ENCODE data around the gene ZNF556. TPM values are rescaled to one million over a fixed set of nuclear protein-coding genes. Genes with fewer than 3 reads are reported as not detected.

ZNF556 gene
- total RNA-seq, 1 experiment from 2014 or later, result not detected

GRCh38 chr19:2926341-2927031 is 59.4 kb downstream of the ZNF556 start:
- no peaks in the 10 kb centered on the region for H3K36me3 ChIP-seq (ENCODE audit: control insufficient read depth, insufficient read depth, low read length)
- ChIA-PET POLR2A (no interaction called here), CTCF (no interaction called here)
- no peaks in the 10 kb centered on the region for H3K27me3 ChIP-seq (ENCODE audit: control insufficient read depth, insufficient read depth, low read length)
- no peak overlapping the region for H3K27ac ChIP-seq (ENCODE audit: low read length)
- DNase-seq (ENCODE audit: low read depth, low spot score) (no peak), ATAC-seq (no peak)
- H3K4me3 ChIP-seq (ENCODE audit: low read depth in 2 of 2, low read length in 2 of 2), result no peak overlapping the region
- intact Hi-C loops (cut with micrococcal nuclease; ENCODE audit: unreplicated experiment) (no loop called here), in situ Hi-C loops (cut with HindIII; ENCODE audit: low pct_unique_long_range_greater_than_20kb, low sequenced_read_pairs) (no loop called here)
- H3K9me3 ChIP-seq (ENCODE audit: control insufficient read depth, insufficient read depth, low read depth, low read length), result peaks cover 3% of the 10 kb centered on the region; the same call in 1 of the 2 replicates
- H3K4me1 ChIP-seq (ENCODE audit: control insufficient read depth, insufficient read depth, low read length), result peaks cover 3% of the 10 kb centered on the region; the same call in 1 of the 2 replicates
- no TSS peak for BruUV-seq (replicated peaks)
- TF ChIP-seq, protein P1, sequence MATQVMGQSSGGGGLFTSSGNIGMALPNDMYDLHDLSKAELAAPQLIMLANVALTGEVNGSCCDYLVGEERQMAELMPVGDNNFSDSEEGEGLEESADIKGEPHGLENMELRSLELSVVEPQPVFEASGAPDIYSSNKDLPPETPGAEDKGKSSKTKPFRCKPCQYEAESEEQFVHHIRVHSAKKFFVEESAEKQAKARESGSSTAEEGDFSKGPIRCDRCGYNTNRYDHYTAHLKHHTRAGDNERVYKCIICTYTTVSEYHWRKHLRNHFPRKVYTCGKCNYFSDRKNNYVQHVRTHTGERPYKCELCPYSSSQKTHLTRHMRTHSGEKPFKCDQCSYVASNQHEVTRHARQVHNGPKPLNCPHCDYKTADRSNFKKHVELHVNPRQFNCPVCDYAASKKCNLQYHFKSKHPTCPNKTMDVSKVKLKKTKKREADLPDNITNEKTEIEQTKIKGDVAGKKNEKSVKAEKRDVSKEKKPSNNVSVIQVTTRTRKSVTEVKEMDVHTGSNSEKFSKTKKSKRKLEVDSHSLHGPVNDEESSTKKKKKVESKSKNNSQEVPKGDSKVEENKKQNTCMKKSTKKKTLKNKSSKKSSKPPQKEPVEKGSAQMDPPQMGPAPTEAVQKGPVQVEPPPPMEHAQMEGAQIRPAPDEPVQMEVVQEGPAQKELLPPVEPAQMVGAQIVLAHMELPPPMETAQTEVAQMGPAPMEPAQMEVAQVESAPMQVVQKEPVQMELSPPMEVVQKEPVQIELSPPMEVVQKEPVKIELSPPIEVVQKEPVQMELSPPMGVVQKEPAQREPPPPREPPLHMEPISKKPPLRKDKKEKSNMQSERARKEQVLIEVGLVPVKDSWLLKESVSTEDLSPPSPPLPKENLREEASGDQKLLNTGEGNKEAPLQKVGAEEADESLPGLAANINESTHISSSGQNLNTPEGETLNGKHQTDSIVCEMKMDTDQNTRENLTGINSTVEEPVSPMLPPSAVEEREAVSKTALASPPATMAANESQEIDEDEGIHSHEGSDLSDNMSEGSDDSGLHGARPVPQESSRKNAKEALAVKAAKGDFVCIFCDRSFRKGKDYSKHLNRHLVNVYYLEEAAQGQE (IDR thresholded peaks at IDR 0.05; ENCODE audit: insufficient read depth in 1 of 2, low read depth in 2 of 2, low read length in 1 of 2), result no peak
- TF ChIP-seq SIN3A (IDR thresholded peaks at IDR 0.05; ENCODE audit: borderline replicate concordance, insufficient read depth, low read depth, low read length), result no peak
- no peak for TF ChIP-seq POLR2AphosphoS5 (IDR thresholded peaks at IDR 0.05; ENCODE audit: low read depth, low read length)
- TF ChIP-seq, protein P2, sequence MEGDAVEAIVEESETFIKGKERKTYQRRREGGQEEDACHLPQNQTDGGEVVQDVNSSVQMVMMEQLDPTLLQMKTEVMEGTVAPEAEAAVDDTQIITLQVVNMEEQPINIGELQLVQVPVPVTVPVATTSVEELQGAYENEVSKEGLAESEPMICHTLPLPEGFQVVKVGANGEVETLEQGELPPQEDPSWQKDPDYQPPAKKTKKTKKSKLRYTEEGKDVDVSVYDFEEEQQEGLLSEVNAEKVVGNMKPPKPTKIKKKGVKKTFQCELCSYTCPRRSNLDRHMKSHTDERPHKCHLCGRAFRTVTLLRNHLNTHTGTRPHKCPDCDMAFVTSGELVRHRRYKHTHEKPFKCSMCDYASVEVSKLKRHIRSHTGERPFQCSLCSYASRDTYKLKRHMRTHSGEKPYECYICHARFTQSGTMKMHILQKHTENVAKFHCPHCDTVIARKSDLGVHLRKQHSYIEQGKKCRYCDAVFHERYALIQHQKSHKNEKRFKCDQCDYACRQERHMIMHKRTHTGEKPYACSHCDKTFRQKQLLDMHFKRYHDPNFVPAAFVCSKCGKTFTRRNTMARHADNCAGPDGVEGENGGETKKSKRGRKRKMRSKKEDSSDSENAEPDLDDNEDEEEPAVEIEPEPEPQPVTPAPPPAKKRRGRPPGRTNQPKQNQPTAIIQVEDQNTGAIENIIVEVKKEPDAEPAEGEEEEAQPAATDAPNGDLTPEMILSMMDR (IDR thresholded peaks at IDR 0.05), result no peak
- TF ChIP-seq TCF7L2 (IDR thresholded peaks at IDR 0.05; ENCODE audit: low read depth, low read length), result no peak

DNA sequence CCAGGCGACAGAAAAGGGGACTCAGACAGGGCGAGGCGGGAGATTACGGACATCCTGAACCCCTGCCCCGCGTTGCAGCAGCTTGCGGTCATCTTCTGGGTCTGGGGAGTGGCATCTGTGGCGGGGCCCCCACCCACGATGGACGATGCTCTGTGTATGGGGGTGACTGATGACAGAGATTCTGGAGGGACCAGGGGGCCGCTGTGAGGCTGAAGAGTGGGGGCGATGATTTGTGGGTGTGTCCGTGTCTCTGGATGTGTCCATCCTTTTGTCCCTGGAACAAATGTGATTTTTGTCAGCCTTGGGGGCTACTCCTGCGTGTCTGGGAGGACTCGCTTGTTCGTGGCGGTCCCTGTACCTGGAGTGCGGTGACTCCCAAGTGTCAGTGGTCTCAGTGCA is 59.9 kb downstream of the ZNF556 start:
- POLR2A ChIA-PET, result no interaction called here
- Histone ChIP-seq H3K9me3 (ENCODE audit: control insufficient read depth, insufficient read depth, low read depth, low read length) (peaks cover 3% of the 10 kb centered on the region), H3K27me3 (ENCODE audit: control insufficient read depth, insufficient read depth, low read length) (no peaks in the 10 kb centered on the region), H3K36me3 (ENCODE audit: control insufficient read depth, insufficient read depth, low read length) (no peaks in the 10 kb centered on the region), H3K4me3 (ENCODE audit: low read depth in 2 of 2, low read length in 2 of 2) (no peak overlapping the region), H3K4me1 (ENCODE audit: control insufficient read depth, insufficient read depth, low read length) (peaks cover 3% of the 10 kb centered on the region; the same call in 1 of the 2 replicates), H3K27ac (ENCODE audit: low read length) (no peak overlapping the region)
- no TSS peak for BruUV-seq (replicated peaks)
- DNase-seq (ENCODE audit: low read depth, low spot score) (no peak), ATAC-seq (no peak)
- TF ChIP-seq SIN3A (IDR thresholded peaks at IDR 0.05; ENCODE audit: borderline replicate concordance, insufficient read depth, low read depth, low read length) (no peak), POLR2AphosphoS5 (IDR thresholded peaks at IDR 0.05; ENCODE audit: low read depth, low read length) (no peak), TCF7L2 (IDR thresholded peaks at IDR 0.05; ENCODE audit: low read depth, low read length) (no peak)
- TF ChIP-seq, protein P1 (IDR thresholded peaks at IDR 0.05; ENCODE audit: insufficient read depth in 1 of 2, low read depth in 2 of 2, low read length in 1 of 2), result no peak
- TF ChIP-seq, protein P2 (IDR thresholded peaks at IDR 0.05), result no peak
- in situ Hi-C loops (cut with HindIII; ENCODE audit: low pct_unique_long_range_greater_than_20kb, low sequenced_read_pairs) (no loop called here), intact Hi-C loops (cut with micrococcal nuclease; ENCODE audit: unreplicated experiment) (no loop called here)
- CTCF ChIA-PET, result no interaction called here

All from Panc1 (cell line).